Activated naive CD4-positive, alpha-beta T cell treated with anti-CD3 and anti-CD28 coated beads, Interleukin-2, amount 50 U/mL, for 72 hours (primary cell): Measurements from ENCODE around the gene METRN. TPM values are rescaled to one million over a fixed set of nuclear protein-coding genes. Genes with fewer than 3 reads are reported as not detected.

Experiments used
- ATAC-seq, 2 donors: fragments of 150-1000 bp; cut with Tn5 transposase; 2 replicates each; pipeline ENCODE4 v1.10.0; 2021; ENCODE audit warnings: mild to moderate bottlenecking in 2 of 2, moderate library complexity in 2 of 2
- DNase-seq, 2 donors: peaks; one replicate each; pipeline ENCODE4 v3.0.0; 2021 to 2022; ENCODE audit warnings: low spot score in 2 of 2
- H3K27ac Mint-ChIP-seq, 2 donors: one replicate each; pipeline ENCODE4 v1.8.0; 2022; ENCODE audit warnings: mild to moderate bottlenecking in 2 of 2, mixed read lengths in 2 of 2
- H3K36me3 Mint-ChIP-seq, 2 donors: one replicate each; pipeline ENCODE4 v1.8.0; 2022; ENCODE audit warnings: mixed read lengths in 2 of 2
- H3K9me3 Mint-ChIP-seq, 2 donors: one replicate each; pipeline ENCODE4 v1.8.0; 2022; ENCODE audit warnings: mixed read lengths in 2 of 2
- total RNA-seq, 2 donors: library from RNA; stranded (reverse); gene quantifications; one replicate each; pipeline ENCODE4 v1.2.3, GENCODE V29; 2022

The METRN gene
- total RNA-seq, 2 donors from 2014 or later: 10.1 to 14.7 TPM

DNA sequence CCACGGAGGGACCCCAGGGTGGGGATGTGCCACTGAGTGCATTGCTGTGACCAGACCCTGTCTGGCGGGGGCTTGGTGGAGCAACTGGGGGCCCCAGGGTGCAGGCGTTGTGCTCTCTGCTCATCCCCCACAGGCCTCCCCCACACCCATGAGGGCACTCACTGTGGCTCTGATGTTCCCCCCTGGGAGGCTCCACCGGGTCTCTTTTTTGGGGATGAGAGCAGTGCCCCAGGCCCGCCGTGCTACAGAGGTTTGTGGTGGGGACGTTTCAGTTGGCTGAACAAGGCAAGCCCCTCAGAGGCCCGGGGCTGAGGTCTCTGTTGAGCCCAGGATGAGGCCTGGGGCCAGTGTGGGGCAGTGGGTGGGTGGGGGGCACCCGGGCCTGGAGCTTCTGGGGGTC, 8.8 kb downstream of the METRN start:
- no peak overlapping the region for H3K27ac Mint-ChIP-seq

DNA sequence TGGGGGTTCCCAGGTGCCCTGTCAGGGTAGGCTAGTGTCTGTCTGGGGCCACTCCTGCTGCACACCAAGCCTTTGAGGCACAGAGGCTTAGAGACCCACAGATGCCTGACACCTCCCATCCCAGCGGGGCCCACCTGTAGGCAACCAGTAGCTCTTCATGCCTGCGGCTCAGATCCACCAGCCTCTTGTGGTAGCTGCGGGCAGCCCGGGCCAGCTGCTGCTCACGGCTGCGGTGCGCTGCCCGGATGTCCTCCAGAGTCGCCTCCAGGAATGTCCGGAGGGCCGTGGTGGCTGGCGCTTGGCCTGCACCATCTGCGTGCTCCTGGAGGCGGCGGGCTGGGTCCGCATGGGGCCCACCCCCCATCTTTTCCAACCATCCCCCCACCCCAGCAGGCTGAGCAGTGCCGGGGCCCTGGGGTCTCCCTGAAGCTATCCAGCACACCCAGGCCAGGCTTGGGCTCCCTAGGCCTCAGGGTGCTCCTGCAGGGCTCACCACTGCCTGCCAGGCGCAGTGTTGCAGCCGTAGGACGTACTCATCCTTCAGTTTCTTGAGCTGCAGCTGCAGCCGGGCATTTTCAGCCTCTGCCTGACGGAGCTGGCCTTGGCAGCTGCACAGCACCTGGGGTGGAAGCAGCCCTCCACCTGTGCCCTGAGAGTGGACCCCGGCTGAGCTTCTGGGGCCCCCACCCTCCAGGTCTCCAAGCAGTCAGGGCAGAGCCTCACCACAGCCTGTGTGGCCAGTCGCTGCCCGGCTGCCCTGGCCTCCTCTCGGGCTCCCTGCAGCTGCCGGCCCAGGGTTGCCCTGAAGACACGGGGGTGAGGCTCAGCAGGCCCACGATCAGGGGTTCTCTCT, 9.5 kb downstream of the METRN start:
- H3K36me3 Mint-ChIP-seq: no peaks in the 10 kb centered on the region
- ATAC-seq: no peak
- H3K27ac Mint-ChIP-seq: no peak overlapping the region
- no peak for DNase-seq
- H3K9me3 Mint-ChIP-seq: no peaks in the 10 kb centered on the region

More for the DNA sequence above, 8.8 kb downstream of the METRN start:
- DNase-seq: no peak
- H3K9me3 Mint-ChIP-seq: no peaks in the 10 kb centered on the region
- no peak for ATAC-seq
- H3K36me3 Mint-ChIP-seq: no peaks in the 10 kb centered on the region

DNA sequence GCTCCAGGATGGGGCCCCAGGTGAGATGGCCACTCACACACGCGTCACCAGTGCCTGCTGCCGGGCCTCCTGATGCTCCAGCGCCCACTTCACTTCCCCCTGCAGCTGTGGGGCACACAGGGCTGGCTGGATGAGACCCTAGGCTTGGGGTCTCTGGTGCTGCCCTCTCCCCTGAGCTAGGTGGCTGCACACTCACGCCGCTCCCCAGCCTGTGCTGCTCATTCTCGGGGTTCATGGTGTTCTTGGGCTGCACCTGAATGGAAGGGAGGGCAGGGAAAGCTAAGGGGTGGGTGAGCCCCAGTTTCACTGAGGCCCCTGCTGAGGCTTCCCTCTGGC, 10.1 kb downstream of the METRN start:
- Mint-ChIP-seq H3K36me3 (no peaks in the 10 kb centered on the region), H3K9me3 (no peaks in the 10 kb centered on the region), H3K27ac (no peak overlapping the region)
- ATAC-seq: no peak
- no peak for DNase-seq

DNA sequence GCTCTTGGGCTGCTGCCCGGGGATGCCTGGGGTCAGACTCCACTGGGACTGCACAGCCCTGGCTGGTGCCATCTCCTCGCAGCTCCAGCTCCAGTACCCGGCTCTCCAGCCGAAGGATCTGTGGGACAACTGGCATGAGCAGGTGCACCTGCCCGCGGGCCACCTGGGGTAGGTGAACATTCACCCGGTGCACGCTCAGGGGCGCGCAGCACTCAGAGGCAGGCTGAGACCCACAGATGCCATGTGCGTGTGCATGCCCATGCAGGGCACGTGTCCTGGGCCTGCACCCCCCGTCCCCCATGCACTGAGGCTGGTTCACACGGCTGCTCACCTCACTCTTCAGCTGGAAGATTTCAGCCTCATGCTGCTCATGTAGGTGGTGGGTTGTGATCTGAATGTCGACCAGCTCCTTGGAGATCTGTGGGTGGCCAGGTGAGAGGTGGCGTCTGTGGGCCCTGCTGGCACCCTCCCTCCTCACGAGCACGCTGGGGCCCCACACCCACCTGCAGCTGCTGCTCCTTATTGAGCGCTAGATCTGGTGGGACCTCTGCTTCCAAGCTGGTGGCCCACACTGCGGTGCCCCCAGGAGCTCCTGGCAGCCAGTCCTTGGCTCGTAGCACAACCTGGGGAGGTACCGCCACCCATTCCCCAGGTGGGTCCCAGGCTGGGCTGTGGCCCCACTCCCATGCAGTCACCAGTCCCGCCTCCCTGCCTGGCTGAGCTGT, 10.7 kb downstream of the METRN start:
- ATAC-seq: no peak
- no peak for DNase-seq
- no peaks in the 10 kb centered on the region for H3K9me3 Mint-ChIP-seq
- no peak overlapping the region for H3K27ac Mint-ChIP-seq
- no peaks in the 10 kb centered on the region for H3K36me3 Mint-ChIP-seq

DNA sequence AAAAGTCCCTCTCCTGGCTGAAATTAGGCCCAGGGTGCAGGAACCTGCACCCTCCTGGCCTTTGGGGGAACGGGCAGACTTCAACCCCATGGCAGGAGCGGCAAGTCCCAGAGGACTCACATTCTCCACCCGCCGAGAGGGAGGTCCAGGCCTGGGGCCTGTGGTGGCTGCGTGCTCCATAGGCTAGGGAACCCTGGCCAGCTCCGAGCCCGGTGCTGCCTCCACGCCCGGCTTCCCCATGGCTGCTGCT, 11.2 kb downstream of the METRN start:
- no peak for DNase-seq
- no peaks in the 10 kb centered on the region for H3K9me3 Mint-ChIP-seq
- ATAC-seq: no peak
- no peaks in the 10 kb centered on the region for H3K36me3 Mint-ChIP-seq
- H3K27ac Mint-ChIP-seq: peak overlapping the region in 1 of 2 donors; percentile 49

DNA sequence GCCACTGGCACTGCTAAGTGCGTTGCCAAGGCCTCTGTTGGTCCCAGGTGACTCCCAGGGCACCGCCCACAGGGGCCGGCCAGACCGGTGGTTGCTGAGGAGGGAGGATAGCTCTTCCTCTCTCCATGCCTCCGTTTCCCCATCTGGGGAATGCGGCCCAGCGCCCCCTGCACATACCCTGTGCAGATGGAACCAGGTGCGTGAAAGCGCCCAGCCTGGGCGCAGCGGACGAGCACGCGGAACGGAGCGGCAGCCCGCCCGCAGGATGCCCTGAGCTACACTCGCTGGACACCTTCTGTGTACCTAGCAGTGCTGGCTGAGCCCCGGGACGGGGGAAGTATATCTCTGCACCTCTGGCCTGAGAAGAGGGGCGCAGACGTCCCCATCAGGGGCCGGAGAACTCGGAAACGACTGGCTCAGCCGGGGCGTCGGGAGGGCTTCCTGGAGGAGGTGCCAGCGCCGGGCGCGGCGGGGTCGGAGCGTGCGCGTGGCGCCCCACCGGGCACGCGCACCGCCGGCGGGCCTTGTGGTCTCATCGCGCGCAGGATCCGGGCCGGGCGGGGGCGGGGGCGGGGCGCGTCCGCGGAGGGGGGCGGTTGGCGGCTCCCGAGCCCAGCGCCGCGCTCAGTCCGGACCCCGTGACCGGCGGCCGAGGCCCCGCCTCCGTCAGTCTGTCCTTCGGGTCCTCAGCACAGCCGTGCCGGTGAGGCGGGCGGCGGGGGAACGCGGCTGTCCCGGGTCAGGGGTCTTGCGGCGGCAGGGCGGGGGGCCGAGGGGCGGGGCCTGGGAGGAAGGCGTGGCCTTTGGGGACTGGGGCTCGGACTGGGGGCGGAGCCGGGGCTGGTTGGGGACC, 11.7 kb downstream of the METRN start, which contains the start of the genes CCDC78 and HAGHL:
Gene CCDC78 (minus strand): TSS at position 6 of the 853 bp plus-strand sequence. CDS start 76 bp downstream, outside the sequence.
Gene HAGHL (plus strand): TSS at position 669 of the 853 bp plus-strand sequence. CDS start 404 bp downstream, outside the sequence.
- DNase-seq (no peak), ATAC-seq (peak; percentile 30 to 45)
- peak within 1 kb of the TSS in 1 of 2 donors; percentile 49 for H3K27ac Mint-ChIP-seq
- no peaks in the 10 kb centered on the region for H3K36me3 Mint-ChIP-seq
- no peaks in the 10 kb centered on the region for H3K9me3 Mint-ChIP-seq

DNA sequence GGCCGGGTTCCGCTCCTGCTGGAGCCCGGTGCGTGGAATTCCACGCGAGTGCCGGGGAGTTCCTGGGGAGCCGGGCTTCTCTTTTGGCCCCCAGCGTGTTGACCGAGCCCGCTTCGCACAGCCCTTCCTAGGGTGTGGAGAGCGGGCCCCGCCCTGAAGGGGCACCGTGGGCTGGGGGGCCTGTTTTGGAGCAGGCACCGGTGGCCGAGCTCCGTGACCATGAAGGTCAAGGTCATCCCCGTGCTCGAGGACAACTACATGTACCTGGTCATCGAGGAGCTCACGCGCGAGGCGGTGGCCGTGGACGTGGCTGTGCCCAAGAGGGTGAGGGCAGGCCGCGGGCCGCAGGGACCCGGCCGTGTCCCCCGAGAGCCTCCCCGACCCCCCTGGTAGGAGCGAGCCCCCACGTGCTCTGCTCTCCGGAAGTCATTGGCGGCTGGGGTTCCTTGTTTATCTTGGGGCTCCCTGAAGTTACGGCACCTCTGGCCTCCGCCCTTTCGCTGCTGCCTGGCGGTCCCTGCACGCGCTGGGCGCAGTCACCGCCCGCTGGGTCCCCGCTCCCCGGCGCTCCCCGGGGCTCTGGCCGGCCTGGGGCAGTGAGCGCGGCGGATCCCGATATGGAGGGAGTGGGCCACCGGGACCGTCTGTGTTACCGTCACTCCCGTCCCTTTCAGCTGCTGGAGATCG, 12.5 kb downstream of the METRN start:
- Mint-ChIP-seq H3K27ac (no peak overlapping the region), H3K36me3 (no peaks in the 10 kb centered on the region), H3K9me3 (no peaks in the 10 kb centered on the region)
- ATAC-seq: peak; percentile 22 to 24
- no peak for DNase-seq

DNA sequence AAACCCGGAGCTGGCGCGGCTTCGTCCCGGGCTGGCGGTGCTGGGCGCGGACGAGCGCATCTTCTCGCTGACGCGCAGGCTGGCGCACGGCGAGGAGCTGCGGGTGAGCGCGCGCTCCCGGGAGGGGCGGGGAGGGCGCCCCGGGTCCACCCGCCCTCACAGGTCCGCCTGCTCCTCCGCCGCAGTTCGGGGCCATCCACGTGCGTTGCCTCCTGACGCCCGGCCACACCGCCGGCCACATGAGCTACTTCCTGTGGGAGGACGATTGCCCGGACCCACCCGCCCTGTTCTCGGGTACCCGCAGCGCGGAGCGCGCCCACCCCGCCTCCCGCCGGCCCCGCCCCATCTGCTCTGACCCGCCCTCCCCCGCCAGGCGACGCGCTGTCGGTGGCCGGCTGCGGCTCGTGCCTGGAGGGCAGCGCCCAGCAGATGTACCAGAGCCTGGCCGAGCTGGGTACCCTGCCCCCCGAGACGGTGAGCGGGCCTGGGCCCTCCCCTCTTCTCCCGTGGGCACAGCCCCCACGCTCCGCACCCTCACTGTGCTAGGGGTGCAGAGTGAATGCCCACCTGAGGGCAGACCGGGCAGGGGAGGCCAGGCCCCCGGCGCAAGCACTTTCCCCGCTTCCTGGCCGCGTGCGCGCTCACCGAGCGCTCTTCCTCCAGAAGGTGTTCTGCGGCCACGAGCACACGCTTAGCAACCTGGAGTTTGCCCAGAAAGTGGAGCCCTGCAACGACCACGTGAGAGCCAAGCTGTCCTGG, 13.4 kb downstream of the METRN start:
- Mint-ChIP-seq H3K9me3 (no peaks in the 10 kb centered on the region), H3K36me3 (no peaks in the 10 kb centered on the region), H3K27ac (no peak overlapping the region)
- ATAC-seq (peak; percentile 56 to 69), DNase-seq (peak; percentile 64 to 78)

DNA sequence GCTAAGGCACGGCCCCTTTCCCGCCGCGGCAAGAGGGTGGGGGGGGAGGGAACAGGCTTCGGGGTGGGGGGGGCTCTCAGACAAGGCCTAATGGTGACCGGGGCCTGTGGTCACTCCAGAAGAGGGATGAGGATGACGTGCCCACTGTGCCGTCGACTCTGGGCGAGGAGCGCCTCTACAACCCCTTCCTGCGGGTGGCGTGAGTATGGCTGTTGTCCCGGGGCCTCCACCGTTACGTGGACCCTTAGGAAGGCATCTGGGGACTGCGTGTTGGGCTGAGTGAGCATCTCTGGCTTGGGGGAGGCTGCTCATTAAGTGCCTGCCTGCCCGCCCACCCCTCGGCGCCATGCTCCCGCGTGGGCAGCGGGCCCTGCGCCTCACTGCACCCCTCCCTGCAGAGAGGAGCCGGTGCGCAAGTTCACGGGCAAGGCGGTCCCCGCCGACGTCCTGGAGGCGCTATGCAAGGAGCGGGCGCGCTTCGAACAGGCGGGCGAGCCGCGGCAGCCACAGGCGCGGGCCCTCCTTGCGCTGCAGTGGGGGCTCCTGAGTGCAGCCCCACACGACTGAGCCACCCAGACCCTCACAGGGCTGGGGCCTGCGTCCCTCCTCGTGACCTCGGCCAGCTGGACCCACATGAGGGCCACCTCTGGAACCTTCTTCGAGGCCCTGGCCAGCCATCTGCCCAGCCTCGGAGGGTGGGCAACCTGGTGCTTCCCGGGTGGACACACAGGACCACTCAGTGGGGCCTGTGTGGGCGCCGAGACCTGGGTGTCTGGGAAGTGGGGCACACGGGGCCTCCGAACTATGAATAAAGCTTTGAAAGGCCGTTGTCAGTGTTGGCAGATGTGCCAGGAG, 14.2 kb downstream of the METRN start:
- Mint-ChIP-seq H3K27ac (no peak overlapping the region), H3K36me3 (no peaks in the 10 kb centered on the region), H3K9me3 (no peaks in the 10 kb centered on the region)
- ATAC-seq (no peak), DNase-seq (no peak)

DNA sequence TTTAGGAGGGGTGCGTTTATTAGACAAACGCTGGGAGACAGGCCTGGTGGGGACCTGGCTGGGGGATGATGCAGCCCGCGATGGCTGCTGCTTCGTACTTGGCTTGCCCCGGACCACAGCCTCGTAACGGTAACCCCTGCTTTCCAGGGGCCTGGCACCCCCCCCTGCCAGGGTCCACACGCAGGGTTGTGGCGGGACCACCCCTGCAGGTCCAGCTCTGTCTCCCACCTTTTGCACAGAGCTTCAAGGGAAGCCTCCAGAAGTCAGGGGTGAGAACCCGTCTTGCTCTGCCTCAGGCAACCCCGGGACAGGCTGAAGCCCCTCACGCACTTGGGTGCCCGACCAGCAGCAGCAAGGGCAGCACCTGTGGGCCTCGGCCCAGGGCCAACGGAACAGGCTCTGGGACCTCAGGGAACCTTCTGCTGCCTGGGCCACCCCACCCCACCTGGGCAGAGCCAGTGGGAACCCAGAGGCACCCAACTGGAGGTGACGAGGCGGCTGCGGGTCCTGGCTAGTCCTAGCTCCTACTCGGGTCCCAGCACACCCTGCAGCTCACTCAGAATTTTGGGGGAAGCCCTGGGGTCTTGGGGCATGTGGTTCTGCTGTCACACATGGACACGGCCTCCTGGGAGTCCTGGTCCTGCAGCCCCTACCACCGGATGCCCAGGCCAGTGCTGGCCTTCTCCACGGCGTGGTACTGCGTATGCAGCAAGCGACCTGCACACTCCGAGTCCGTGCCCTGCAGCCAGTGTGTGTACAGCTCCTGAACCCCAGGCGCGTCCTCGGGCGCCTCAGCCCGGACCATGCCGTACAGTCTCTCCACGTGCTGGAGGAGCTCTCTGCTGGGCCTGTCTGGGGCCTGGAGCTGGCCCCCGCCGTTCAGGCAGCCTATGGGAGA, 15.1 kb downstream of the METRN start:
- H3K27ac Mint-ChIP-seq: no peak overlapping the region
- DNase-seq: peak in 1 of 2 donors; percentile 8
- no peak for ATAC-seq
- no peaks in the 10 kb centered on the region for H3K9me3 Mint-ChIP-seq
- no peaks in the 10 kb centered on the region for H3K36me3 Mint-ChIP-seq

DNA sequence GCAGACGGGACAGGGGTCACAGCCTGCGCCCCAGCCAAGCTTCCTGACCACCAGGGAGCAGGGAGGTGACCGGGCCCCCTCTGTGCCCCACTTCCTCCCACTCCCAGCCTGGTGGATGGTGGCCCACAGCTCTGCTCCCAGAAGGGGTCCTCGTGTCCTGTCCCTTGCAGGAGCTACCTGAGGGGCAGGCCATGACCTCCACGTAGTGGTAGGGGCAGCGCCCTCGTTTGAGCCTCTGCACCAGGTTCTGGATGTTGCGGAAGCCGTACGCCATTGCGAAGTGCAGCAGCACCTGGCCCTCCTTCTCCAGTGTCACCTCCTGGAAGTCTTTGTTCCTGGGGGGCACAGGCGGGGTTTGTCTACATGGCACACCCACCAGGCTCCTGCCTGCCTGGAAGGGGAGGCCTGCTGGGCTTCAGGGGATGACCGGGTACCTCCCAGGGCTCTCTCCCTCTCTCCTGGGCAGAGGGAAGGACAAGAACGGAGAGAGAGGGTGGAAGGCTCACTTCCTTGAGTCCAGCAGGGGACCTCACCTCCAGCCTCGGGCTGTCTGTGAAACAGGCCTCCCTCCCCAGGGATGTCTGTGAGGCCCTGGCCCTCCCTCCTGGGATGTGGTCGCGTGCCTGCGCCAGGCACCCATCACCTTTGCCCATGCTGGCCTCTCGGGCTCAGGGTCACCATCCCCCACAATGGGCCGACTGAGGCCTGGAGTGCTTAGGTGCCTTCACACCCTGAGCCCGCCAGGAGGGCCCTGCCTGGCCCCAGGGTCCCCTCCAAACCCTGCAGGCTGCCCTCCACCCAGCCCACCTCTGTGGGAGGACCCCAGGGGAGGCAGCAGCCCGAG, 16.0 kb downstream of the METRN start:
- ATAC-seq: no peak
- H3K36me3 Mint-ChIP-seq: peaks cover 5 to 6% of the 10 kb centered on the region in 2 donors
- no peak for DNase-seq
- no peaks in the 10 kb centered on the region for H3K9me3 Mint-ChIP-seq
- no peak overlapping the region for H3K27ac Mint-ChIP-seq

DNA sequence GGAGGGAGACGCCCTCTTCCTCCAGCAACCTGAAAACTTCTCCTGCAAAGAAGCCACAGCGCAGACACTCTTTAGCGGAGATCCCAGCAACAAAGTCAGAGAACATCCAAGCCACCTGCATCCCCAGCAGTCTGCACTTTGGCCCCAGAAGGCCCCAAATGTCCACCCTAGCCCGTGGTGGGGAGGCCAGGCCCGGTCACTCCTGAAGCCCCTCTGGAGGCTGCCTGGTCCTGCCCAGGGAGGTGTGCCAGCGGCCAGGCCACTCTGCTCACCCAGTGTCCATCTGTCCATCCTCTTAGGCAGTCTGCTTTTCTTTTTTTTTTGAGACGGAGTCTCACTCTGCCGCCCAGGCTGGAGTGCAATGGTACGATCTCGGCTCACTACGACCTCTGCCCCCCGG, 17.4 kb downstream of the METRN start:
- H3K27ac Mint-ChIP-seq: no peak overlapping the region
- H3K36me3 Mint-ChIP-seq: peaks cover 6 to 13% of the 10 kb centered on the region in 2 donors
- no peak for DNase-seq
- no peak for ATAC-seq
- H3K9me3 Mint-ChIP-seq: no peaks in the 10 kb centered on the region

DNA sequence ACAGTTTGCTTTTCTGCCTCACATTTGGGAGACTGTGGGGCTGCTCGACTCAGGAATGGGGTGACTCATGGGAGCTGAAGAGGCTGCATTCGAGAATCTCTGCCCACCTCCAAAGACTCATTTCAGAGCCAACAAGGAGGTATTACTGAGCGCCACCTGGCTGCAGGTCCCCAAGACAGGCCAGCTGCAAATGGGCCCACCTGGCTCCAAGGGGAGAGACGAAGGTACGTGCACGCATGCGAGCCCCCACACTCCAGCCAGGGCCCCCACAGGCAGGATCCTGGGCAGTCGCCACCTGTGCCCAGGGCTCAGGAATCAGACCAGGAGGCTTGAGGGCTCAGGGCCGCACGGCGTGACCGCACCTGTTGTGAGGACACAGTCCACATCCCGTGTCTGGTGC, 18.0 kb downstream of the METRN start:
- Mint-ChIP-seq H3K27ac (no peak overlapping the region), H3K9me3 (no peaks in the 10 kb centered on the region), H3K36me3 (peaks cover 10 to 19% of the 10 kb centered on the region in 2 donors)
- no peak for ATAC-seq
- DNase-seq: no peak
